GM18508 (cell line): Measurements from ENCODE around the gene DUSP15.
"Not testable (repeated sequence)": the region's sequence is repeated elsewhere in the genome, so short reads cannot be mapped to it uniquely, and the experiment has no call there.

Experiments used
- ATAC-seq: cut with Tn5 transposase; IDR thresholded peaks from one replicate; pipeline ENCODE4 v1.9.1; 2021; ENCODE audit warnings: moderate number of reproducible peaks; ENCODE audit not compliant: insufficient read depth, unreplicated experiment

DUSP15 gene

GRCh38 chr20:31869942-31870725 is at the start of gene DUSP15, which contains the start of gene TTLL9:
TSS of gene DUSP15 (minus strand) at chr20:31870527. CDS start at chr20:31870337, 190 bp downstream.
TSS of gene TTLL9 (plus strand) at chr20:31870634. CDS start at chr20:31871127, 493 bp downstream.
- no peak for ATAC-seq

GRCh38 chr20:31919410-31920155 is 49.3 kb upstream of the DUSP15 start:
- no peak for ATAC-seq

GRCh38 chr20:31918466-31919105 is 48.3 kb upstream of the DUSP15 start:
- no peak for ATAC-seq

- ATAC-seq: not testable (repeated sequence)
These were observed 47.7 kb upstream of the DUSP15 start for GRCh38 chr20:31917962-31918412.

- ATAC-seq: no peak
These were observed 46.4 kb upstream of the DUSP15 start for GRCh38 chr20:31916708-31917107.

GRCh38 chr20:31915491-31916280 is 45.4 kb upstream of the DUSP15 start:
- ATAC-seq: no peak

- ATAC-seq: no peak
These were observed 43.8 kb upstream of the DUSP15 start for GRCh38 chr20:31914170-31914569.

GRCh38 chr20:31913431-31914157 is 43.3 kb upstream of the DUSP15 start:
- no peak for ATAC-seq

- ATAC-seq: no peak
These were observed 39.9 kb upstream of the DUSP15 start for GRCh38 chr20:31910071-31910803.

- no peak for ATAC-seq
These were observed 39.1 kb upstream of the DUSP15 start for GRCh38 chr20:31909253-31910070.

GRCh38 chr20:31908424-31908823 is 38.1 kb upstream of the DUSP15 start:
- ATAC-seq: no peak

- ATAC-seq: no peak
These were observed 37.7 kb upstream of the DUSP15 start for GRCh38 chr20:31908016-31908415.

- ATAC-seq: no peak
These were observed 36.7 kb upstream of the DUSP15 start for GRCh38 chr20:31907046-31907445.

- ATAC-seq: no peak
These were observed 35.7 kb upstream of the DUSP15 start for GRCh38 chr20:31906001-31906400.

- no peak for ATAC-seq
These were observed 33.5 kb upstream of the DUSP15 start for GRCh38 chr20:31903627-31904386.

GRCh38 chr20:31901615-31902014 is 31.3 kb upstream of the DUSP15 start:
- no peak for ATAC-seq

GRCh38 chr20:31897541-31897940 is 27.2 kb upstream of the DUSP15 start:
- ATAC-seq: no peak
